GM12874 (cell line): ENCODE data around the gene SLC31A2.

Experiments
- CTCF ChIP-seq: IDR thresholded peaks from 2 replicates; pipeline ENCODE4 v1.5.1; 2011; ENCODE audit warnings: low read depth, mild to moderate bottlenecking, control low read depth, low read length, moderate library complexity; ENCODE audit not compliant: insufficient read depth

The SLC31A2 gene

GRCh38 chr9:113151696-113152630 is 1.2 kb downstream of the SLC31A2 start:
- TF ChIP-seq CTCF = no peak

GRCh38 chr9:113152699-113153098 is 1.9 kb downstream of the SLC31A2 start:
- no peak for TF ChIP-seq CTCF

- TF ChIP-seq CTCF = no peak
Observed at GRCh38 chr9:113153599-113153998, 2.8 kb downstream of the SLC31A2 start.

GRCh38 chr9:113154471-113154870 is 3.7 kb downstream of the SLC31A2 start:
- no peak for TF ChIP-seq CTCF

- TF ChIP-seq CTCF = no peak
Observed at GRCh38 chr9:113154946-113155345, 4.1 kb downstream of the SLC31A2 start.

GRCh38 chr9:113155911-113156588 is 5.2 kb downstream of the SLC31A2 start:
- no peak for TF ChIP-seq CTCF

GRCh38 chr9:113156880-113157279 is 6.1 kb downstream of the SLC31A2 start:
- TF ChIP-seq CTCF = no peak
